Stomach (tissue), 9 donors: ENCODE data around the gene DCLK1. TPM values are rescaled to one million over a fixed set of nuclear protein-coding genes. Genes with fewer than 3 reads are reported as not detected.

Experiments
- DNase-seq, 2 donors: peaks; one replicate each; pipeline versions ENCODE4 v3.0.0 to v3.0.0-alpha.2; 2013 to 2019
- H3K27ac ChIP-seq, 5 donors: fragments of 200-600 bp in 4 of 5; sonication (generic) in 4 of 5; one replicate each; pipeline ENCODE4 v1.5.1; 2013 to 2019; ENCODE audit warnings: mild to moderate bottlenecking in 1 of 5, moderate library complexity in 1 of 5
- H3K27me3 ChIP-seq, 3 donors: fragments of 200-600 bp; sonication (generic); one replicate each; pipeline ENCODE4 v1.5.1; 2017 to 2019; ENCODE audit warnings: mixed run types in 1 of 3
- H3K36me3 ChIP-seq, 4 donors: fragments of 200-600 bp; sonication (generic); 1 replicate in 3 of 4; 2 replicates in 1 of 4; pipeline ENCODE4 v1.5.1; 2016 to 2019
- H3K4me1 ChIP-seq, 4 donors: fragments of 200-600 bp; sonication (generic); one replicate each; pipeline ENCODE4 v1.5.1; 2016 to 2019
- H3K4me3 ChIP-seq, 4 donors: fragments of 200-600 bp; sonication (generic) in 3 of 4; one replicate each; pipeline ENCODE4 v1.5.1; 2016 to 2019; ENCODE audit warnings: mild to moderate bottlenecking in 1 of 4
- H3K9me3 ChIP-seq, 4 donors: fragments of 200-600 bp; sonication (generic); one replicate each; pipeline ENCODE4 v1.5.1; 2016 to 2019
- EP300 ChIP-seq: sonication (generic); formaldehyde crosslinking; IDR thresholded peaks from one replicate; pipeline ENCODE4 v1.6.1; 2017; ENCODE audit warnings: antibody characterized with exemption
- POLR2A ChIP-seq, 4 donors: fragments of 450-650 bp; IDR thresholded peaks; one replicate each; pipeline ENCODE4 v1.6.1; 2016; ENCODE audit warnings: antibody characterized with exemption in 4 of 4, control low read depth in 2 of 4, mild to moderate bottlenecking in 1 of 4, moderate library complexity in 1 of 4
- POLR2AphosphoS5 ChIP-seq, 3 donors: sonication (generic); formaldehyde crosslinking; IDR thresholded peaks; one replicate each; pipeline ENCODE4 v1.6.1; 2016; ENCODE audit warnings: antibody characterized with exemption in 3 of 3
- WGBS, 5 donors: extraction: QIAGEN DNeasy Blood & Tissue Kit in 3 of 5; methylation state at CpG; one replicate each; pipeline versions ENCODE4 v1.1.5 to v1.1.7; 2013 to 2018; 5-methylcytosine and 5-hydroxymethylcytosine counted together
- intact Hi-C: fragments of 100-400 bp; cut with DNase I; formaldehyde crosslinking; loops from one replicate; pipeline ENCODE4 v1.15.1; 2023; ENCODE audit warnings: low total_unique reads
- polyA plus RNA-seq, 3 donors: library from polyadenylated mRNA; stranded (reverse); fragments of 200-250 nt; gene quantifications; one replicate each; pipeline ENCODE4 v1.2.3, GENCODE V29; 2013
- total RNA-seq, 5 donors: library from RNA; depleted of rRNA; stranded (reverse); fragments of >200 nt; gene quantifications; one replicate each; pipeline versions ENCODE4 v1.1.0 to v1.2.3, GENCODE V29; 2014 to 2016
- TF ChIP-seq, protein P1 (sequence below), 7 experiments: fragments of 450-650 bp in 4 of 7; fragments of 200-600 bp in 3 of 7; sonication (generic) in 3 of 7; IDR thresholded peaks; one replicate each; pipeline ENCODE4 v1.5.1; 2016 to 2019; ENCODE audit warnings: antibody characterized with exemption in 7 of 7, control low read depth in 2 of 7, mild to moderate bottlenecking in 1 of 7
- donor health status: healthy with polysubstance abuse.
- donor health status: Bipolar disorder and iron deficiency.
- donor health status: healthy.

Gene DCLK1
- total and polyA plus RNA-seq, 8 donors = 0.68 to 36.7 (median 4.1) TPM

- Histone ChIP-seq H3K9me3 (no peaks in the 10 kb centered on the region), H3K4me3 (no peak overlapping the region), H3K4me1 (peaks cover 0 to 24% (median 4%) of the 10 kb centered on the region in 4 donors), H3K36me3 (no peaks in the 10 kb centered on the region), H3K27me3 (no peaks in the 10 kb centered on the region), H3K27ac (no peak overlapping the region)
- WGBS, 5 donors = 30 to 52% (median 39%) methylated on average over 3 of the region's 3 CpGs
- TF ChIP-seq, protein P1, sequence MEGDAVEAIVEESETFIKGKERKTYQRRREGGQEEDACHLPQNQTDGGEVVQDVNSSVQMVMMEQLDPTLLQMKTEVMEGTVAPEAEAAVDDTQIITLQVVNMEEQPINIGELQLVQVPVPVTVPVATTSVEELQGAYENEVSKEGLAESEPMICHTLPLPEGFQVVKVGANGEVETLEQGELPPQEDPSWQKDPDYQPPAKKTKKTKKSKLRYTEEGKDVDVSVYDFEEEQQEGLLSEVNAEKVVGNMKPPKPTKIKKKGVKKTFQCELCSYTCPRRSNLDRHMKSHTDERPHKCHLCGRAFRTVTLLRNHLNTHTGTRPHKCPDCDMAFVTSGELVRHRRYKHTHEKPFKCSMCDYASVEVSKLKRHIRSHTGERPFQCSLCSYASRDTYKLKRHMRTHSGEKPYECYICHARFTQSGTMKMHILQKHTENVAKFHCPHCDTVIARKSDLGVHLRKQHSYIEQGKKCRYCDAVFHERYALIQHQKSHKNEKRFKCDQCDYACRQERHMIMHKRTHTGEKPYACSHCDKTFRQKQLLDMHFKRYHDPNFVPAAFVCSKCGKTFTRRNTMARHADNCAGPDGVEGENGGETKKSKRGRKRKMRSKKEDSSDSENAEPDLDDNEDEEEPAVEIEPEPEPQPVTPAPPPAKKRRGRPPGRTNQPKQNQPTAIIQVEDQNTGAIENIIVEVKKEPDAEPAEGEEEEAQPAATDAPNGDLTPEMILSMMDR (IDR thresholded peaks at IDR 0.05) = no peak
- TF ChIP-seq POLR2A (IDR thresholded peaks at IDR 0.05) (no peak), EP300 (no peak), POLR2AphosphoS5 (IDR thresholded peaks at IDR 0.05) (no peak)
- DNase-seq = peak in 1 of 2 donors; percentile 53
- intact Hi-C loops = no loop called here
These were observed 177.0 kb downstream of the DCLK1 start for GRCh38 chr13:35954207-35954560.

- DNase-seq = peak; percentile 38 to 94
- intact Hi-C loops = no loop called here
- Histone ChIP-seq H3K36me3 (no peaks in the 10 kb centered on the region), H3K4me1 (peaks cover 0 to 24% (median 4%) of the 10 kb centered on the region in 4 donors), H3K27ac (peak overlapping the region in 1 of 5 donors; percentile 54), H3K27me3 (no peaks in the 10 kb centered on the region), H3K9me3 (no peaks in the 10 kb centered on the region), H3K4me3 (no peak overlapping the region)
- TF ChIP-seq POLR2A (IDR thresholded peaks at IDR 0.05) (no peak), POLR2AphosphoS5 (IDR thresholded peaks at IDR 0.05) (peak; percentile 23 to 58 (median 53)), EP300 (peak; percentile 6)
- TF ChIP-seq, protein P1 (IDR thresholded peaks at IDR 0.05) = peak in 4 of 7 experiments; percentile 33 to 39 (median 34)
- 9 to 13% (median 11%) methylated on average over 12 of the region's 12 CpGs for WGBS, 5 donors
These were observed 177.5 kb downstream of the DCLK1 start for GRCh38 chr13:35953537-35954206.

- no peak for DNase-seq
- intact Hi-C loops = no loop called here
- H3K27ac ChIP-seq = no peak overlapping the region
- H3K4me1 ChIP-seq = no peaks in the 10 kb centered on the region
- TF ChIP-seq POLR2A (IDR thresholded peaks at IDR 0.05) = no peak
- TF ChIP-seq, protein P1 (IDR thresholded peaks at IDR 0.05) = no peak
- TF ChIP-seq EP300 = no peak
- no peak for TF ChIP-seq POLR2AphosphoS5 (IDR thresholded peaks at IDR 0.05)
- WGBS, 5 donors = 60 to 75% (median 69%) methylated on average over 4 of the region's 4 CpGs
- H3K27me3 ChIP-seq = no peaks in the 10 kb centered on the region
- H3K4me3 ChIP-seq = no peak overlapping the region
- no peaks in the 10 kb centered on the region for H3K36me3 ChIP-seq
- peaks cover 0 to 8% (median 2%) of the 10 kb centered on the region in 4 donors for H3K9me3 ChIP-seq
These were observed 183.9 kb downstream of the DCLK1 start for GRCh38 chr13:35947315-35947714.

DNA sequence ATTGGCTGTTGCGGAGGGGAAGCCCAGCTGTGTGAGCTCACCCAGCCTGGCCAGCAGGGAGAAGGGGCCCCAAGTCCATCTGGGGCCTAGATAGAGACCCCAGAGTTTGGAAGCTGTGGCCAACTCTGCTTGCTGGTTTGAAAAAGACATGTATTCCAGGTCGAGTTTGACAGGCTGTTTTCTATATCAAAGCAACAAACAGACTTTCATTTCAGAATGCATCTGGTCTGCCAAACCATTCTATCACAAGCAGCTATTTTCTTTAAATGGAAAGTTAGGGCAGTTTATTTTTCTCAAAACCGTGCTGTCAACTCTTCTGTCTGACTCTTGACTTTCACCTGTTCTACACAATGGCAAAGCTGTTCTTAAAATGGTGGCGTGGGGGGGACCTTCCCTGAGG lies 185.8 kb downstream of the DCLK1 start:
- intact Hi-C loops = no loop called here
- DNase-seq = no peak
- Histone ChIP-seq H3K4me3 (no peak overlapping the region), H3K36me3 (no peaks in the 10 kb centered on the region), H3K9me3 (peaks cover 0 to 8% (median 2%) of the 10 kb centered on the region in 4 donors), H3K4me1 (no peaks in the 10 kb centered on the region), H3K27me3 (no peaks in the 10 kb centered on the region), H3K27ac (no peak overlapping the region)
- WGBS, 5 donors = 73 to 81% (median 77%) methylated on average over 4 of the region's 4 CpGs
- TF ChIP-seq POLR2AphosphoS5 (IDR thresholded peaks at IDR 0.05) (no peak), POLR2A (IDR thresholded peaks at IDR 0.05) (no peak), EP300 (no peak)
- TF ChIP-seq, protein P1 (IDR thresholded peaks at IDR 0.05) = no peak
